ENCODE measurements around the gene GABRB2.
"Not testable (repeated sequence)": the region's sequence is repeated elsewhere in the genome, so short reads cannot be mapped to it uniquely, and the experiment has no call there.

Gene GABRB2

GRCh38 chr5:161299053-161299452 lies 247.5 kb downstream of the GABRB2 start:
- no peak for DNase-seq (ENCODE audit: low spot score)

GRCh38 chr5:161297388-161297787 lies 249.1 kb downstream of the GABRB2 start:
- not testable (repeated sequence) for DNase-seq (ENCODE audit: low spot score)

- no peak for DNase-seq (ENCODE audit: low spot score)
These were observed 250.7 kb downstream of the GABRB2 start for GRCh38 chr5:161295721-161296250.

- no peak for DNase-seq (ENCODE audit: low spot score)
These were observed 258.5 kb downstream of the GABRB2 start for GRCh38 chr5:161288071-161288470.

- no peak for DNase-seq (ENCODE audit: low spot score)
These were observed 259.1 kb downstream of the GABRB2 start for GRCh38 chr5:161287436-161287835.

GRCh38 chr5:161286066-161286655 lies 260.4 kb downstream of the GABRB2 start:
- no peak for DNase-seq (ENCODE audit: low spot score)

GRCh38 chr5:161284445-161284844 lies 262.1 kb downstream of the GABRB2 start:
- DNase-seq (ENCODE audit: low spot score), result no peak

GRCh38 chr5:161283296-161283695 lies 263.2 kb downstream of the GABRB2 start:
- no peak for DNase-seq (ENCODE audit: low spot score)

- DNase-seq (ENCODE audit: low spot score), result no peak
These were observed 267.5 kb downstream of the GABRB2 start for GRCh38 chr5:161278739-161279660.

- no peak for DNase-seq (ENCODE audit: low spot score)
These were observed 269.5 kb downstream of the GABRB2 start for GRCh38 chr5:161277011-161277410.

- no peak for DNase-seq (ENCODE audit: low spot score)
These were observed 271.6 kb downstream of the GABRB2 start for GRCh38 chr5:161274951-161275350.

GRCh38 chr5:161273410-161273809 lies 273.1 kb downstream of the GABRB2 start:
- DNase-seq (ENCODE audit: low spot score), result no peak

- no peak for DNase-seq (ENCODE audit: low spot score)
These were observed 274.7 kb downstream of the GABRB2 start for GRCh38 chr5:161271816-161272215.

- DNase-seq (ENCODE audit: low spot score), result no peak
These were observed 277.4 kb downstream of the GABRB2 start for GRCh38 chr5:161269125-161269524.

- no peak for DNase-seq (ENCODE audit: low spot score)
These were observed 279.6 kb downstream of the GABRB2 start for GRCh38 chr5:161266954-161267353.

GRCh38 chr5:161265006-161265405 lies 281.5 kb downstream of the GABRB2 start:
- DNase-seq (ENCODE audit: low spot score), result no peak

GRCh38 chr5:161263191-161263590 lies 283.3 kb downstream of the GABRB2 start:
- no peak for DNase-seq (ENCODE audit: low spot score)

- no peak for DNase-seq (ENCODE audit: low spot score)
These were observed 284.7 kb downstream of the GABRB2 start for GRCh38 chr5:161261668-161262323.

- no peak for DNase-seq (ENCODE audit: low spot score)
These were observed 288.1 kb downstream of the GABRB2 start for GRCh38 chr5:161258438-161258837.

GRCh38 chr5:161256957-161257356 lies 289.6 kb downstream of the GABRB2 start:
- no peak for DNase-seq (ENCODE audit: low spot score)

GRCh38 chr5:161252955-161253354 lies 293.6 kb downstream of the GABRB2 start:
- DNase-seq (ENCODE audit: low spot score), result not testable (repeated sequence)

- DNase-seq (ENCODE audit: low spot score), result no peak
These were observed 299.8 kb downstream of the GABRB2 start for GRCh38 chr5:161246749-161247148.

- not testable (repeated sequence) for DNase-seq (ENCODE audit: low spot score)
These were observed 300.7 kb downstream of the GABRB2 start for GRCh38 chr5:161245846-161246245.
